Thoracic aorta (tissue), 2 donors: ENCODE results near the gene BRI3. TPM values are rescaled to one million over a fixed set of nuclear protein-coding genes. Genes with fewer than 3 reads are reported as not detected.

Experiments used
- ATAC-seq: fragments of 150-250 bp; one replicate; pipeline ENCODE4 v1.8.0; 2017; ENCODE audit warnings: low read depth; ENCODE audit not compliant: insufficient number of reproducible peaks, low FRiP score
- DNase-seq: peaks from one replicate; pipeline ENCODE4 v3.0.0-alpha.2; 2020; ENCODE audit warnings: low spot score
- H3K27ac ChIP-seq, 2 donors: fragments of 200-600 bp; sonication (generic); 1 replicate in 1 of 2; 2 replicates in 1 of 2; pipeline ENCODE4 v1.5.1; 2016; ENCODE audit warnings: mild to moderate bottlenecking in 2 of 2, moderate library complexity in 2 of 2
- H3K27me3 ChIP-seq: fragments of 200-600 bp; sonication (generic); replicated peaks from 2 replicates; pipeline ENCODE4 v1.6.0; 2016; ENCODE audit warnings: mild to moderate bottlenecking; ENCODE audit not compliant: insufficient read depth
- H3K36me3 ChIP-seq: fragments of 200-600 bp; sonication (generic); one replicate; pipeline ENCODE4 v1.5.1; 2016
- H3K4me1 ChIP-seq, 2 donors: fragments of 200-600 bp; sonication (generic); 1 replicate in 1 of 2; 2 replicates in 1 of 2; pipeline versions ENCODE4 v1.5.1 to v1.6.0; 2016; ENCODE audit warnings: low read depth in 2 of 2, mild to moderate bottlenecking in 1 of 2; ENCODE audit not compliant: control insufficient read depth in 1 of 2
- H3K4me3 ChIP-seq: fragments of 200-600 bp; sonication (generic); 2 replicates; pipeline ENCODE4 v1.5.1; 2016; ENCODE audit warnings: mild to moderate bottlenecking
- H3K9me3 ChIP-seq: fragments of 200-600 bp; sonication (generic); 2 replicates; pipeline ENCODE4 v1.5.1; 2016
- total RNA-seq, 2 donors: library from RNA; depleted of rRNA; stranded (reverse); fragments of >200 nt; gene quantifications; one replicate each; pipeline versions ENCODE4 v1.1.0 to v1.2.3, GENCODE V29; 2016
- TF ChIP-seq, protein P1 (sequence below): fragments of 200-600 bp; sonication (generic); IDR thresholded peaks from one replicate; pipeline ENCODE4 v1.5.1; 2019; ENCODE audit warnings: antibody characterized with exemption

The BRI3 gene
- total RNA-seq, 2 donors from 2014 or later = 95.1 to 104 TPM

DNA sequence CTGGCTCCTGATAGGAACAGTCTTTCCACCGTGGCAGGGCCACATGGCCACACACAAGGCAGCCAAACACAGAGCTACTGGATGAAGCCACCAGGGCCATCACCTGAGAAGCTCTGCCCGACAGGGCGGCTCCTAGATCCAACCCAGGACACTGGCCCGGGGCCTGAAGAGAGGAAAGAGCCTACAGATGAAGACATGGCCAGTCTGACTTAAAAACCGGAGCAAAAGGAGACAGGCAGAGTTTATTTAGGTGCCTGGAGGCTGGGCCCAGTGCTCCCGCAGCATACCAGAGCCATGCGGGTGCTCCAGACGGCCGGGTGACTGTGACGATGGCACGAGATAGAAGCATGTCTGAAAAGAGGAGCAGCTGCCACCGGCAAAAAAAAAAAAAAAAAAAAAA lies 33.3 kb upstream of the BRI3 start:
- Histone ChIP-seq H3K4me1 (peaks cover 18% of the 10 kb centered on the region in 2 donors), H3K9me3 (no peaks in the 10 kb centered on the region), H3K27ac (no peak overlapping the region), H3K36me3 (no peaks in the 10 kb centered on the region), H3K27me3 (no peaks in the 10 kb centered on the region), H3K4me3 (no peak overlapping the region)
- no peak for DNase-seq
- no peak for ATAC-seq
- TF ChIP-seq, protein P1, sequence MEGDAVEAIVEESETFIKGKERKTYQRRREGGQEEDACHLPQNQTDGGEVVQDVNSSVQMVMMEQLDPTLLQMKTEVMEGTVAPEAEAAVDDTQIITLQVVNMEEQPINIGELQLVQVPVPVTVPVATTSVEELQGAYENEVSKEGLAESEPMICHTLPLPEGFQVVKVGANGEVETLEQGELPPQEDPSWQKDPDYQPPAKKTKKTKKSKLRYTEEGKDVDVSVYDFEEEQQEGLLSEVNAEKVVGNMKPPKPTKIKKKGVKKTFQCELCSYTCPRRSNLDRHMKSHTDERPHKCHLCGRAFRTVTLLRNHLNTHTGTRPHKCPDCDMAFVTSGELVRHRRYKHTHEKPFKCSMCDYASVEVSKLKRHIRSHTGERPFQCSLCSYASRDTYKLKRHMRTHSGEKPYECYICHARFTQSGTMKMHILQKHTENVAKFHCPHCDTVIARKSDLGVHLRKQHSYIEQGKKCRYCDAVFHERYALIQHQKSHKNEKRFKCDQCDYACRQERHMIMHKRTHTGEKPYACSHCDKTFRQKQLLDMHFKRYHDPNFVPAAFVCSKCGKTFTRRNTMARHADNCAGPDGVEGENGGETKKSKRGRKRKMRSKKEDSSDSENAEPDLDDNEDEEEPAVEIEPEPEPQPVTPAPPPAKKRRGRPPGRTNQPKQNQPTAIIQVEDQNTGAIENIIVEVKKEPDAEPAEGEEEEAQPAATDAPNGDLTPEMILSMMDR = no peak

GRCh38 chr7:98249106-98249505 lies 32.4 kb upstream of the BRI3 start:
- no peak for ATAC-seq
- TF ChIP-seq, protein P1 = no peak
- Histone ChIP-seq H3K36me3 (no peaks in the 10 kb centered on the region), H3K27ac (no peak overlapping the region), H3K27me3 (no peaks in the 10 kb centered on the region), H3K9me3 (no peaks in the 10 kb centered on the region), H3K4me3 (no peak overlapping the region), H3K4me1 (peaks cover 18 to 22% of the 10 kb centered on the region in 2 donors)
- DNase-seq = no peak

GRCh38 chr7:98250789-98251188 lies 30.7 kb upstream of the BRI3 start:
- H3K27me3 ChIP-seq = no peaks in the 10 kb centered on the region
- ATAC-seq = no peak
- TF ChIP-seq, protein P1 = no peak
- no peaks in the 10 kb centered on the region for H3K36me3 ChIP-seq
- DNase-seq = no peak
- H3K4me3 ChIP-seq = peak overlapping the region; percentile 99
- no peaks in the 10 kb centered on the region for H3K9me3 ChIP-seq
- peaks cover 18 to 22% of the 10 kb centered on the region in 2 donors for H3K4me1 ChIP-seq
- no peak overlapping the region for H3K27ac ChIP-seq

DNA sequence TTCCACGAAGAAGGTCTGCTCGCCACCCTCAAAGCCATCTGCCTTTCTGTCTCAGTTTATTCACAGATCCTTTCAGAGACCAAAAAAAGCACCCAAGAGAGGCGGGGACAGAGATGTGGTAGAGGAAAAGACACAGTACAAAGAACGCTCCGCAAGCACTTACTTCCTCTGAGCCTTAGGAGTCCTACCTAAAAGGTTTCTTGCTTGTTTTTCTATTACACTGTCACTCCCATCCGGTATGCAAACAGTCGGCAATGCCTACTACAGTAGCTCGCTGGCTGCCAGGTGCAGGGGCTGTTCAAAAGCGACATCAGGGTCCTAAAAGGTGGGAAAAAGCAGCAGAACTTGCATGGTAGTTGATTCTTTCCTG lies 30.3 kb upstream of the BRI3 start:
- H3K27ac ChIP-seq = peak overlapping the region in 1 of 2 donors; percentile 71
- ATAC-seq = no peak
- TF ChIP-seq, protein P1 = no peak

GRCh38 chr7:98251601-98252424 lies 29.7 kb upstream of the BRI3 start, which contains the start of gene TECPR1:
TSS of gene TECPR1 (minus strand) at chr7:98252232. CDS start at chr7:98246146, 6,086 bp downstream.
- ATAC-seq (peak; percentile 88), DNase-seq (peak; percentile 66)
- H3K9me3 ChIP-seq = no peaks in the 10 kb centered on the region
- H3K4me3 ChIP-seq = peak within 1 kb of the TSS; percentile 99
- peaks cover 4% of the 10 kb centered on the region for H3K36me3 ChIP-seq
- H3K27me3 ChIP-seq = no peaks in the 10 kb centered on the region
- H3K27ac ChIP-seq = peak within 1 kb of the TSS; percentile 71 to 79
- peaks cover 18 to 22% of the 10 kb centered on the region in 2 donors for H3K4me1 ChIP-seq
- TF ChIP-seq, protein P1 = no peak

More for the DNA sequence above, 30.3 kb upstream of the BRI3 start:
- peaks cover under 1% of the 10 kb centered on the region for H3K36me3 ChIP-seq
- H3K4me1 ChIP-seq = peaks cover 18 to 22% of the 10 kb centered on the region in 2 donors
- no peaks in the 10 kb centered on the region for H3K27me3 ChIP-seq
- no peaks in the 10 kb centered on the region for H3K9me3 ChIP-seq
- peak overlapping the region; percentile 99 for H3K4me3 ChIP-seq
- DNase-seq = no peak
